Caco-2 (cell line): Measurements from ENCODE around the gene DSE. TPM values are rescaled to one million over a fixed set of nuclear protein-coding genes. Genes with fewer than 3 reads are reported as not detected.

Experiments used
- BruUV-seq: library from RNA; stranded (reverse); fragments of 400-500 nt; replicated peaks from 2 replicates; lab custom pipeline; 2021; lab: Mats Ljungman, UMichigan
- CTCF ChIA-PET: fragments of 300-600 bp; sonication (Branson Sonifier 250); formaldehyde crosslinking; loops from one replicate; lab custom pipeline; 2022; ENCODE audit warnings: antibody characterized with exemption; lab: Charles Lee
- POLR2A ChIA-PET: fragments of 300-600 bp; sonication (Branson Sonifier 250); formaldehyde crosslinking; loops from one replicate; lab custom pipeline; 2022; ENCODE audit warnings: antibody characterized with exemption; lab: Charles Lee
- DNase-seq, 2 experiments: peaks; one replicate each; pipeline versions ENCODE4 v3.0.0 to v3.0.0-alpha.2; 2020 to 2022
- H3K27me3 ChIP-seq: replicated peaks from 2 replicates; pipeline ENCODE4 v1.6.0; 2011; ENCODE audit warnings: low read length; ENCODE audit not compliant: control insufficient read depth, insufficient read depth
- H3K36me3 ChIP-seq: 2 replicates; pipeline ENCODE4 v1.5.1; 2011; ENCODE audit warnings: low read length; ENCODE audit not compliant: control insufficient read depth, insufficient read depth
- H3K4me1 ChIP-seq: fragments of 250-450 bp; sonication (Bioruptor Pico); 2 replicates; pipeline ENCODE4 v1.5.1; 2020; ENCODE audit warnings: mild to moderate bottlenecking
- H3K4me3 ChIP-seq: 2 replicates; pipeline ENCODE4 v1.5.1; 2011; ENCODE audit warnings: low read depth, mild to moderate bottlenecking, control low read depth, low read length
- H3K9me3 ChIP-seq: fragments of 250-450 bp; sonication (Bioruptor Pico); 2 replicates; pipeline ENCODE4 v1.5.1; 2020; ENCODE audit warnings: mild to moderate bottlenecking, moderate library complexity
- H3K27ac Mint-ChIP-seq: one replicate; pipeline ENCODE4 v1.8.0; 2022; ENCODE audit warnings: mixed read lengths; ENCODE audit not compliant: unreplicated experiment
- H3K27me3 Mint-ChIP-seq: one replicate; pipeline ENCODE4 v1.8.0; 2022; ENCODE audit warnings: mixed read lengths; ENCODE audit not compliant: insufficient read depth, unreplicated experiment
- H3K36me3 Mint-ChIP-seq: one replicate; pipeline ENCODE4 v1.8.0; 2022; ENCODE audit warnings: mild to moderate bottlenecking, mixed read lengths; ENCODE audit not compliant: insufficient read depth, unreplicated experiment
- H3K4me1 Mint-ChIP-seq: one replicate; pipeline ENCODE4 v1.8.0; 2022; ENCODE audit warnings: low read depth, mixed read lengths; ENCODE audit not compliant: unreplicated experiment
- H3K4me3 Mint-ChIP-seq: one replicate; pipeline ENCODE4 v1.8.0; 2022; ENCODE audit warnings: mild to moderate bottlenecking, moderate library complexity, mixed read lengths; ENCODE audit not compliant: unreplicated experiment
- H3K9me3 Mint-ChIP-seq: one replicate; pipeline ENCODE4 v1.8.0; 2022; ENCODE audit warnings: mixed read lengths; ENCODE audit not compliant: unreplicated experiment
- CTCF ChIP-seq, 2 experiments: fragments of 200-600 bp in 1 of 2; IDR thresholded peaks; 1 replicate in 1 of 2; 2 replicates in 1 of 2; pipeline versions ENCODE4 v1.5.1 to v1.8.0; 2011 to 2022; ENCODE audit warnings: antibody characterized with exemption in 1 of 2, control low read depth in 1 of 2, inconsistent platforms in 1 of 2, low read depth in 1 of 2, low read length in 1 of 2, mild to moderate bottlenecking in 1 of 2, moderate library complexity in 1 of 2; ENCODE audit not compliant: insufficient read depth in 1 of 2, severe bottlenecking in 1 of 2, unreplicated experiment in 1 of 2
- intact Hi-C: fragments of 100-400 bp; cut with micrococcal nuclease; formaldehyde crosslinking; loops from one replicate; pipeline ENCODE4 v1.10.0; 2022; ENCODE audit not compliant: unreplicated experiment
- total RNA-seq: library from RNA; stranded (reverse); gene quantifications from 2 replicates; pipeline ENCODE4 v1.2.3, GENCODE V29; 2022

The DSE gene
- total RNA-seq, 1 experiment from 2014 or later = 2.8 TPM

GRCh38 chr6:116492331-116493067 is 121.8 kb downstream of the DSE start:
- Mint-ChIP-seq H3K27me3 (peaks cover 11% of the 10 kb centered on the region), H3K4me3 (no peak overlapping the region), H3K9me3 (peaks cover 9% of the 10 kb centered on the region), H3K27ac (no peak overlapping the region), H3K36me3 (no peaks in the 10 kb centered on the region), H3K4me1 (no peaks in the 10 kb centered on the region)
- intact Hi-C loops = no loop called here
- DNase-seq = no peak
- Histone ChIP-seq H3K9me3 (no peaks in the 10 kb centered on the region), H3K4me1 (no peaks in the 10 kb centered on the region), H3K36me3 (no peaks in the 10 kb centered on the region), H3K4me3 (no peak overlapping the region), H3K27me3 (no peaks in the 10 kb centered on the region)
- ChIA-PET CTCF (no interaction called here), POLR2A (no interaction called here)
- no peak for TF ChIP-seq CTCF (IDR thresholded peaks at IDR 0.05; ENCODE audit: insufficient read depth in 1 of 2, low read depth in 1 of 2, low read length in 1 of 2, severe bottlenecking in 1 of 2, unreplicated experiment in 1 of 2)
- no TSS peak for BruUV-seq

Other genes starting within 250 kb of the DSE start
- gene COL10A1, start 244.8 kb upstream of the DSE start, total RNA-seq = not detected in 2 replicates
- gene TSPYL4, start 116.9 kb upstream of the DSE start, total RNA-seq = 10.7 and 10.9 TPM in 2 replicates
- gene TSPYL1, start 91.0 kb upstream of the DSE start, total RNA-seq = 55.0 and 57.3 TPM in 2 replicates
- not detected in 2 replicates for gene CALHM6, start 90.4 kb downstream of the DSE start, total RNA-seq
- 1.1 and 1.3 TPM in 2 replicates for gene CALHM5, start 140.7 kb downstream of the DSE start, total RNA-seq
- gene TRAPPC3L, start 174.7 kb downstream of the DSE start, total RNA-seq = not detected in 2 replicates
- 1.8 and 3.4 TPM in 2 replicates for gene CALHM4, start 182.8 kb downstream of the DSE start, total RNA-seq
- 35.0 and 37.9 TPM in 2 replicates for gene RWDD1, start 200.6 kb downstream of the DSE start, total RNA-seq
- gene RSPH4A, start 245.5 kb downstream of the DSE start, total RNA-seq = 0.20 and 0.23 TPM in 2 replicates